T-cell (primary cell): ENCODE results near the gene CBFB. TPM values are rescaled to one million over a fixed set of nuclear protein-coding genes. Genes with fewer than 3 reads are reported as not detected.

Experiments used
- ATAC-seq, 4 experiments: fragments of 200-7000 bp in 3 of 4; fragments of 150-1000 bp in 1 of 4; cut with Tn5 transposase; replicated peaks in 1 of 4; 1 replicate in 3 of 4; 2 replicates in 1 of 4; pipeline ENCODE4 v1.10.0; 2021; ENCODE audit warnings: moderate library complexity in 3 of 4, mild to moderate bottlenecking in 2 of 4, moderate number of reproducible peaks in 1 of 4
- CTCF ChIA-PET, 2 donors: fragments of 300-600 bp; sonication (Branson Sonifier 250); formaldehyde crosslinking; loops; one replicate each; lab custom pipeline; 2022; ENCODE audit warnings: antibody characterized with exemption in 2 of 2; lab: Charles Lee
- POLR2A ChIA-PET, 2 donors: fragments of 300-600 bp; sonication (Branson Sonifier 250); formaldehyde crosslinking; loops; one replicate each; lab custom pipeline; 2022; ENCODE audit warnings: antibody characterized with exemption in 2 of 2; lab: Charles Lee
- DNase-seq, 35 experiments: peaks; one replicate each; pipeline versions ENCODE4 v3.0.0 to v3.0.0-alpha.2; 2013 to 2023
- H3K27ac ChIP-seq: one replicate; pipeline ENCODE4 v1.5.1; 2013; ENCODE audit warnings: low read length
- H3K27me3 ChIP-seq, 2 experiments: replicated peaks in 1 of 2; 1 replicate in 1 of 2; 2 replicates in 1 of 2; pipeline versions ENCODE4 v1.6.1 to v1.7.0; 2013; ENCODE audit warnings: low read length in 1 of 2, mixed read lengths in 1 of 2; ENCODE audit not compliant: control insufficient read depth in 2 of 2, insufficient read depth in 2 of 2; ENCODE audit errors: extremely low read depth in 1 of 2
- H3K36me3 ChIP-seq, 2 donors: 1 replicate in 1 of 2; 2 replicates in 1 of 2; pipeline versions ENCODE4 v1.6.1 to v1.7.0; 2013; ENCODE audit warnings: low read length in 1 of 2; ENCODE audit not compliant: control insufficient read depth in 2 of 2, insufficient read depth in 1 of 2; ENCODE audit errors: extremely low read depth in 1 of 2
- H3K4me1 ChIP-seq, 2 experiments: 1 replicate in 1 of 2; 2 replicates in 1 of 2; pipeline versions ENCODE4 v1.6.1 to v1.7.0; 2013; ENCODE audit warnings: low read length in 2 of 2, mixed read lengths in 1 of 2; ENCODE audit not compliant: insufficient read depth in 2 of 2, control insufficient read depth in 1 of 2; ENCODE audit errors: extremely low read depth in 1 of 2
- H3K4me3 ChIP-seq, 2 donors: 1 replicate in 1 of 2; 2 replicates in 1 of 2; pipeline versions ENCODE4 v1.5.1 to v1.7.0; 2013; ENCODE audit warnings: mild to moderate bottlenecking in 2 of 2, low read length in 1 of 2, moderate library complexity in 1 of 2; ENCODE audit not compliant: control insufficient read depth in 1 of 2; ENCODE audit errors: extremely low read depth in 1 of 2
- H3K9me3 ChIP-seq: 2 replicates; pipeline ENCODE4 v1.7.0; 2013
- H3K27ac Mint-ChIP-seq, 2 donors: one replicate each; pipeline ENCODE4 v1.8.0; 2020 to 2021; ENCODE audit warnings: mild to moderate bottlenecking in 2 of 2, mixed read lengths in 2 of 2
- H3K27me3 Mint-ChIP-seq, 2 donors: one replicate each; pipeline ENCODE4 v1.8.0; 2021 to 2022; ENCODE audit warnings: mixed read lengths in 2 of 2
- H3K36me3 Mint-ChIP-seq: one replicate; pipeline ENCODE4 v1.8.0; 2021; ENCODE audit warnings: mixed read lengths
- H3K4me1 Mint-ChIP-seq, 3 donors: one replicate each; pipeline ENCODE4 v1.8.0; 2020 to 2022; ENCODE audit warnings: mixed read lengths in 3 of 3, mild to moderate bottlenecking in 1 of 3
- H3K4me3 Mint-ChIP-seq, 3 donors: one replicate each; pipeline ENCODE4 v1.8.0; 2020 to 2022; ENCODE audit warnings: mild to moderate bottlenecking in 3 of 3, mixed read lengths in 3 of 3, moderate library complexity in 3 of 3
- H3K9me3 Mint-ChIP-seq, 3 donors: one replicate each; pipeline ENCODE4 v1.8.0; 2020 to 2022; ENCODE audit warnings: mixed read lengths in 3 of 3
- WGBS: methylation state at CpG from one replicate; pipeline ENCODE4 v1.1.5; 2013; ENCODE audit warnings: missing lambda C conversion rate; ENCODE audit not compliant: insufficient coverage; 5-methylcytosine and 5-hydroxymethylcytosine counted together
- total RNA-seq, 35 experiments: library from RNA in 6 of 35; stranded (reverse) in 6 of 35; fragments of 120-200 nt in 1 of 35; gene quantifications; one replicate each; pipeline versions ENCODE4 v1.2.1 to v1.2.4 and lab custom pipeline; 2013 to 2026

Gene CBFB
- total RNA-seq, 5 donors from 2014 or later (not counting 1 experiment from before 2014, with no cell fraction given) = 80.0 to 115 (median 96.5) TPM

DNA sequence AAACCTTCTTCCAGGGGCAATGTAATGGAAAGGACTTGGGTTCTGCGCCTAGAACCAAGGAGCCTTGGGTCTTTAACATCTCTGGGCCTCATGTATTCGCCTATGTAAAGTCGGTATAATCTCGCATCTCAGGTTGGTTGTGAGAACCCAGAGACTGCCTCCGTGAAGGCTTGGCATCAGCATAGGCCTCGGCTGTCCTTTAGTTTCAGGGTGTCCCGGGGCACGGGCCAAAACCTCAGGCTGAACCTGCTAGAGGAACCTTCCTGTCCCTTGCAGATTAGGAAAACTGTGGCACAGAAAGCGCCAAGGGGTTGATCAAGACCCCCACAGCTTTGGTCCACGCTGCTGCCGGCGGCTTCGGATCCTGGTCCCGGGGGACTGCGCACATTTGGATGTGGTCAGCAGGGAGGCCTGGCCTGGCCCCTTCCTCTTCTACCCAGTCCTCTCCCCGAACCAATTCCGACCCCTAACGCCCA is 80.0 kb downstream of the CBFB start:
- H3K27me3 Mint-ChIP-seq = no peaks in the 10 kb centered on the region
- H3K4me3 Mint-ChIP-seq = peak overlapping the region; percentile 85 to 94 (median 94)
- ChIA-PET POLR2A (interaction anchor here (0.5 to 0.7 kb wide), 2 partner anchors 76 to 413 kb away, joined by 3 to 9 read pairs; no protein-coding TSS in a partner anchor), CTCF (no interaction called here)
- no peak for ATAC-seq
- peaks cover 24 to 38% (median 28%) of the 10 kb centered on the region in 3 donors for H3K4me1 Mint-ChIP-seq
- Histone ChIP-seq H3K4me3 (peak overlapping the region; percentile 92 to 99), H3K9me3 (no peaks in the 10 kb centered on the region), H3K36me3 (no peaks in the 10 kb centered on the region), H3K27ac (peak overlapping the region; percentile 34), H3K4me1 (peaks cover 10 to 24% of the 10 kb centered on the region in 2 experiments), H3K27me3 (peaks cover 0 to 3% of the 10 kb centered on the region in 2 experiments)
- DNase-seq = peak in 1 of 35 experiments; percentile 1
- no peaks in the 10 kb centered on the region for H3K9me3 Mint-ChIP-seq
- H3K27ac Mint-ChIP-seq = peak overlapping the region in 1 of 2 donors; percentile 88
- no peaks in the 10 kb centered on the region for H3K36me3 Mint-ChIP-seq
- WGBS = 80% methylated on average over 9 of the region's 18 CpGs

DNA sequence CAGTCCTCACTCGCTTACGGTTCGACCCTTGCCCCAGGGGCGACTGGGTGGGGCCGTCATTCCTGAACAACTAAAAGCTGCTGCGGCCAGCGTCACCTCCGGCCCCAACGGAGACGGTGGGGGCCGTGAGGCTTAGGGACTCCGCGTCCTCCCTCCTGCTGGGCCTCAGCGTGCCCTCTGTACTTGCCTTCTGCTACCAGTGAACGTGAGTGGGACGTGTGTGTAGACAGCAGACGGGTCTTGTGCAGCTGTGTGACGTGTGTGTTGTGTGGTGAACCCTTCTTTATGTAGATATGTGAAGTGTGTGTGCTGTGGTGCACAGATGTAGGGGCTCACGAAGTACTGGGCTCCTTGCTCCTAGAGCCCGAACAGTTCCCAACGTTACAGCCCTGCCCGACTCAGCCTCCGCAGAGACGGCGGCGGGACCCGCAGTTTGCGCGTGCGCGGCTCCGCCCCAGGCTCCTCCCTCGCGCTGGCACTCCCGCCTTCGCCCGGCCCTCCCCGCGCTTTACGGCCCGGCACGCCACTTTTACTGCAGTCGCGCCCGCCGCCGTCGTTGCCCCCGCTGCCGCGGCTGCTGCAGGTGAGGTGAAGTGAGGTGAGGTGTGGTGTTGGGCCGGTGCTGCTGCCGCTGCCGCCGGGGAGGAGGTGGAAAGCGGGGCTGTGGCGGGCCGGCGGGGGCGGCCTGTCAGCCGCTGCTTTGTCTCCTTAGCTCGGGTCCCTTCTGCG is 80.6 kb downstream of the CBFB start, which contains the start of gene PHAF1:
Gene PHAF1, plus strand, starts transcription at position 535 of the 729 bp plus-strand sequence. CDS start 235 bp downstream, outside the sequence.
- Histone ChIP-seq H3K4me3 (peak within 1 kb of the TSS; percentile 92 to 99), H3K9me3 (no peaks in the 10 kb centered on the region), H3K4me1 (peaks cover 10 to 24% of the 10 kb centered on the region in 2 experiments), H3K27me3 (peaks cover 0 to 3% of the 10 kb centered on the region in 2 experiments), H3K36me3 (no peaks in the 10 kb centered on the region), H3K27ac (peak within 1 kb of the TSS; percentile 34)
- H3K4me1 Mint-ChIP-seq = peaks cover 28 to 40% (median 31%) of the 10 kb centered on the region in 3 donors
- WGBS = 9% methylated on average over 45 of the region's 63 CpGs
- peak within 1 kb of the TSS; percentile 85 to 88 for H3K27ac Mint-ChIP-seq
- H3K9me3 Mint-ChIP-seq = no peaks in the 10 kb centered on the region
- DNase-seq (peak; percentile 85 to 97 (median 92)), ATAC-seq (peak; percentile 90 to 91 (median 90))
- ChIA-PET POLR2A (no interaction called here), CTCF (interaction anchor here in 1 of 2 donors (0.6 kb wide), 1 partner anchor 63 kb away, joined by 4 read pairs; no protein-coding TSS in a partner anchor)
- H3K4me3 Mint-ChIP-seq = peak within 1 kb of the TSS; percentile 85 to 94 (median 94)
- no peaks in the 10 kb centered on the region for H3K27me3 Mint-ChIP-seq
- H3K36me3 Mint-ChIP-seq = no peaks in the 10 kb centered on the region

DNA sequence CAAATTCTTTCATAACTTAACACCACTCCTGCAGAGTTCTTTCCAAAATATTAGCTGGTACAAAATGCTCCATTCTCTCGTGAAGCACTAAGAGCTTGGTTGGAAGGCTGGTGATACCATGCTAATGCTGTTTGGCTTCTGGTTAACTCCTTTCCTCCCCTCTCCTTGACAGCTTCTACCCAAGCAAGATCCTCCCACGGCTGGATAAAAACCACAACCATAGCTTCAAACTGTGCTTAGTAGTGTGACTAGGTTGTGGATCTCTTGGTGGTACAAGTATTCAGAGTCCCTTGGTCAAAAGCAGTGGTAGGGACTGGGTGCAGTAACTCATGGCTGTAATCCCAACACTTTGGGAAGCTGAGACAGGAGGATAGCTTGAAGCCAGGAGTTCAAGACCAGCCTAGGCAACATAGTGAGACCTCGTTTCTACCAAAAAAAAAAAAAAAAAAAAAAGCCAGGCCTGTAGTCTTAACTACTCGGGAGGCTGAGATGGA is 83.0 kb downstream of the CBFB start:
- H3K36me3 ChIP-seq = peaks cover 3 to 6% of the 10 kb centered on the region in 2 donors
- H3K27me3 Mint-ChIP-seq = no peaks in the 10 kb centered on the region
- H3K27me3 ChIP-seq = peaks cover 0 to 3% of the 10 kb centered on the region in 2 experiments
- H3K27ac Mint-ChIP-seq = no peak overlapping the region
- peaks cover 46 to 50% (median 50%) of the 10 kb centered on the region in 3 donors for H3K4me1 Mint-ChIP-seq
- CTCF ChIA-PET = interaction anchor here (0.5 to 0.7 kb wide), 4 partner anchors 14 to 80 kb away, joined by 3 to 6 read pairs (median 4); no protein-coding TSS in a partner anchor
- no peaks in the 10 kb centered on the region for H3K9me3 Mint-ChIP-seq
- H3K4me1 ChIP-seq = peaks cover 10 to 24% of the 10 kb centered on the region in 2 experiments
- H3K4me3 Mint-ChIP-seq = no peak overlapping the region
- no peak overlapping the region for H3K27ac ChIP-seq
- WGBS = no CpG with 5 or more reads among the region's 4 CpGs
- ATAC-seq = no peak
- no peaks in the 10 kb centered on the region for H3K36me3 Mint-ChIP-seq
- POLR2A ChIA-PET = no interaction called here
- H3K4me3 ChIP-seq = no peak overlapping the region
- no peaks in the 10 kb centered on the region for H3K9me3 ChIP-seq
- no peak for DNase-seq

GRCh38 chr16:67112591-67113399 is 83.8 kb downstream of the CBFB start:
- DNase-seq = no peak
- H3K27me3 ChIP-seq = peaks cover 0 to 3% of the 10 kb centered on the region in 2 experiments
- ChIA-PET POLR2A (interaction anchor here in 1 of 2 donors (0.7 kb wide), 1 partner anchor 63 kb away, joined by 4 read pairs; no protein-coding TSS in a partner anchor), CTCF (interaction anchor here in 1 of 2 donors (0.5 kb wide), 2 partner anchors 14 to 60 kb away, joined by 3 to 5 read pairs; no protein-coding TSS in a partner anchor)
- Mint-ChIP-seq H3K4me1 (peaks cover 46 to 50% (median 50%) of the 10 kb centered on the region in 3 donors), H3K27me3 (no peaks in the 10 kb centered on the region), H3K9me3 (no peaks in the 10 kb centered on the region), H3K36me3 (no peaks in the 10 kb centered on the region), H3K27ac (no peak overlapping the region), H3K4me3 (no peak overlapping the region)
- peaks cover 10 to 24% of the 10 kb centered on the region in 2 experiments for H3K4me1 ChIP-seq
- ATAC-seq = no peak
- WGBS = 100% methylated on average over 1 of the region's 4 CpGs
- no peak overlapping the region for H3K4me3 ChIP-seq
- H3K27ac ChIP-seq = no peak overlapping the region
- no peaks in the 10 kb centered on the region for H3K9me3 ChIP-seq
- peaks cover 3 to 6% of the 10 kb centered on the region in 2 donors for H3K36me3 ChIP-seq

DNA sequence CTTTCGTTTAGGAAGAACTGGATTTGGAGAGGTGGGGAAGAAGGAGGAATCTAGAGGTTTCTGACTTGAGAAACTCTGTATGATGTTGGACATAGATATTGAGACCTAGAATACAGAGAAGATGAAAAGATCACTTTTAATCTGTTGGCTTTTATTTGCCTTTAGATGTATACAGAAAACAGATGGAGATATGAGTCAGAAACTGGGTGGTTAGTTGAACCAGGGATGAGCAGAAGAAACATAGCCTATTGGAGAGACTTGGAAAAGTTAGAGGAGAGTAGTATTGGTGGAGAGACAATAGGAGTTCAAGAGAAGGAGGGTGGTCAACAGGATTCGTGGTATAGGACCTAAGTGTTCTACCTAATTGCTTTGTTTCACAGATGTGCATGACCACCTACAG is 85.8 kb downstream of the CBFB start:
- peaks cover 43 to 50% (median 48%) of the 10 kb centered on the region in 3 donors for H3K4me1 Mint-ChIP-seq
- H3K4me3 Mint-ChIP-seq = no peak overlapping the region
- Histone ChIP-seq H3K4me3 (no peak overlapping the region), H3K4me1 (peaks cover 6 to 16% of the 10 kb centered on the region in 2 experiments), H3K36me3 (peaks cover 3 to 6% of the 10 kb centered on the region in 2 donors), H3K27ac (no peak overlapping the region), H3K9me3 (no peaks in the 10 kb centered on the region), H3K27me3 (no peaks in the 10 kb centered on the region)
- POLR2A ChIA-PET = no interaction called here
- H3K27ac Mint-ChIP-seq = no peak overlapping the region
- no peak for DNase-seq
- H3K36me3 Mint-ChIP-seq = peaks cover 7% of the 10 kb centered on the region
- no peaks in the 10 kb centered on the region for H3K27me3 Mint-ChIP-seq
- 81% methylated on average over 2 of the region's 2 CpGs for WGBS
- ATAC-seq = no peak
- CTCF ChIA-PET = no interaction called here
- no peaks in the 10 kb centered on the region for H3K9me3 Mint-ChIP-seq
